Subcutaneous abdominal adipose tissue (tissue), 5 donors: ENCODE measurements around the gene KCNK18.
"Not testable (repeated sequence)": the region's sequence is repeated elsewhere in the genome, so short reads cannot be mapped to it uniquely, and the experiment has no call there.

Source experiments
- H3K27ac ChIP-seq: one replicate; pipeline ENCODE4 v1.7.0; 2013; ENCODE audit warnings: low read depth, mild to moderate bottlenecking, inconsistent platforms, low read length, moderate library complexity
- H3K27me3 ChIP-seq, 5 donors: one replicate each; pipeline ENCODE4 v1.7.0; 2013; ENCODE audit warnings: low read length in 5 of 5, inconsistent platforms in 1 of 5; ENCODE audit not compliant: control insufficient read depth in 5 of 5, insufficient read depth in 4 of 5
- H3K36me3 ChIP-seq, 5 donors: one replicate each; pipeline ENCODE4 v1.7.0; 2013; ENCODE audit warnings: low read length in 5 of 5; ENCODE audit not compliant: control insufficient read depth in 5 of 5, insufficient read depth in 5 of 5
- H3K4me1 ChIP-seq, 5 donors: one replicate each; pipeline ENCODE4 v1.7.0; 2013; ENCODE audit warnings: low read length in 5 of 5, mild to moderate bottlenecking in 3 of 5, moderate library complexity in 1 of 5; ENCODE audit not compliant: control insufficient read depth in 5 of 5, insufficient read depth in 5 of 5
- H3K4me3 ChIP-seq, 5 donors: one replicate each; pipeline ENCODE4 v1.7.0; 2013; ENCODE audit warnings: low read length in 5 of 5, low read depth in 1 of 5
- H3K9ac ChIP-seq, 5 donors: one replicate each; pipeline ENCODE4 v1.7.0; 2013; ENCODE audit warnings: low read length in 5 of 5, mild to moderate bottlenecking in 4 of 5, moderate library complexity in 3 of 5
- H3K9me3 ChIP-seq, 5 donors: one replicate each; pipeline ENCODE4 v1.7.0; 2013; ENCODE audit warnings: low read length in 5 of 5; ENCODE audit not compliant: control insufficient read depth in 5 of 5
- donor health status: healthy.
- donor health status: healthy.
- donor health status: healthy.
- donor health status: healthy.
- donor health status: healthy.

The KCNK18 gene

DNA sequence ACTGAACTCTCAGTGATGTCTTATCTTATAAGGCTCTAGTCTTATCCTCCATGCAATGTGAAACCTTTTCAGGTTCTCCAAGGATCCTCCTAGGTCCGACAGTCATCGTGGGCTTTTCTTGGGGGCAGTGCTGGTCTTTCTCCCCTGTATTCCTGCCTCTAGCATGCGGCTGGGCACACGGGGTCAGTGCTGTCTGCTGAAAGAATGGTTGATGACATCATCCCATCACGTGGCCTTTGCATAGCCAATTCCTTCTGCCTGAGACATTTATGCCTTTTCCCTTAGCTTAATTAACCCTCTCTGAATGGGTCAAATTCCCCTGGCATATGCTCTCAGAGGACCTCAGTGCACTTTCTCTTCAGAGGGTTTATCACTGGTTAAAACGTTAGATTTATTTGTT lies 27.0 kb upstream of the KCNK18 start:
- H3K9me3 ChIP-seq = no peaks in the 10 kb centered on the region
- no peak overlapping the region for H3K27ac ChIP-seq
- H3K27me3 ChIP-seq = peaks cover 45 to 87% (median 79%) of the 10 kb centered on the region in 5 donors

DNA sequence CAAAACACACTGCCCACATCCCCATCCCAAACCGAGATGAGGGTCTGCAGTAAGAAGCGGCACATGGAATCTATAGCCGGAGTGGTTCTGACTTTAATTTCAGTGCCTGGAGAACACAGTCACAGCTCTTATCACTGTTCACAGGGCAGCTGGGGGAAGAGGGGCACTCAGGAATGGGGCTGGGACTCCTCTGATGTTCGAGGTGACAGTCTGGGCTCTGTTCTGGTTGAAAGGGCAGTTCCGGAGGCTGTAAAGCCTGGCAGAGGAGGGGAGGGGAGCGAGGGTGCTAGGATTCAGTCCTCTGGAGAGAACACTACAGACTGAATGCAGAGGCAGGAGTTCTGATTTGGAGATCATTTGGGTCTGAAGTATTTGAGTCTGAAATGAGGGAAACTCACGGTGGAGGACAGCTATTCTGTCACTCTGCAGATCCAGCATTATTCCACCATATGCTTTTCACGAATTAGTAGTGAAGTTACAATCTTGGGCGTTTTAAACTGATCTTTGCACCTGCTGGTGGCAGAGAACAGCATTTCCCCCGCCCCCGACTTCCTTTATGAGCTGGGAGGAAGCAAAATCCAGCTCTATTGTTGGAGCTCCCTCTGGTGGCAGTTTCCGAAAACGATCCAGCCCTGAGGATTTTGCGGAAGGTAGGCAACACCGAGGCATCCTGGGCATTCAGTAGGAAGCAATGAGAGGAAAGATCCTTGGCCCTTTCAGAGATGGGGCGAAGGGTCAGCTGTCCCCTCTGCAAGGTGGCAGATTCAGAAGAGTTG lies 22.7 kb upstream of the KCNK18 start:
- no peaks in the 10 kb centered on the region for H3K9me3 ChIP-seq
- no peak overlapping the region for H3K27ac ChIP-seq
- H3K4me1 ChIP-seq = peaks cover 3 to 16% (median 13%) of the 10 kb centered on the region in 5 donors
- no peaks in the 10 kb centered on the region for H3K36me3 ChIP-seq
- H3K4me3 ChIP-seq = peak overlapping the region; percentile 58 to 72 (median 65)
- no peak overlapping the region for H3K9ac ChIP-seq
- H3K27me3 ChIP-seq = peaks cover 21 to 52% (median 38%) of the 10 kb centered on the region in 5 donors

More for the DNA sequence above, 27.0 kb upstream of the KCNK18 start:
- H3K4me3 ChIP-seq = no peak overlapping the region
- H3K36me3 ChIP-seq = no peaks in the 10 kb centered on the region
- no peak overlapping the region for H3K9ac ChIP-seq
- H3K4me1 ChIP-seq = peaks cover 0 to 32% (median 26%) of the 10 kb centered on the region in 5 donors

DNA sequence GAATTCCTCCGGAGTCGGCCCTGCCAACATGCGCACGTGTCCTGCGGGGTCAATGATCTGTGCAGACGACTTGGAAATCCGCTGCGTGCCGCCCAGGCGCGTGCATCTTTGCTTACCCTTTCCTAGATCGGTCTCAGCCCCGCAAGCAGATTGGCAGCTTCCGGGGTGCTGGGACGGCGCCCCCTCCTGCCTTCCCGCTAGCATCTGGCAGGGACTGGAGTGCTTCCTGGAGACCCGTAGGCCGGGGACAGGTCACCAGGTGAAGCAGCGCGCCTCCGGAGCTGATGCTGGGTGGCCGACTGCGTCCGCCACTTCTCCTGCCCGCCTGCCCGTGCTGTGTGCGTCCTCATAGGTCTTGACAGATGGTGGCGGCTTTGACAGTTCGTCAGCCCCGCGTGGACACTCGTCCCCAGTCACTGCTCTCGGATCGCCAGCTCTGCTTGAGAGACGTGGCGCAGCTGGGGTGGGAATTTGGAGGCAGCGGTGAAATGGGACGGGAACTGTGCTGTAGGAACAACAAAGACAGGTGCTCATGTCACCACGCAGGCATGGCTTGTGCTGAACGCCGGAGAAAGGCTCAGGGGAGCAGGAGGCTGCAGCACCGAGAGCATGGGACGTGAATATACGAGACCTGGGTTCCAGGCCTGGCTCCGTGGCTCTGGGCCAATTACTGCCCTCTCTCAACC lies 21.9 kb upstream of the KCNK18 start:
- H3K27ac ChIP-seq = no peak overlapping the region
- peaks cover 19 to 45% (median 34%) of the 10 kb centered on the region in 5 donors for H3K27me3 ChIP-seq
- no peaks in the 10 kb centered on the region for H3K36me3 ChIP-seq
- H3K9me3 ChIP-seq = no peaks in the 10 kb centered on the region
- H3K4me3 ChIP-seq = peak overlapping the region; percentile 58 to 78 (median 68)
- H3K9ac ChIP-seq = peak overlapping the region in 2 of 5 donors; percentile 46 to 53
- H3K4me1 ChIP-seq = peaks cover 3 to 16% (median 13%) of the 10 kb centered on the region in 5 donors

DNA sequence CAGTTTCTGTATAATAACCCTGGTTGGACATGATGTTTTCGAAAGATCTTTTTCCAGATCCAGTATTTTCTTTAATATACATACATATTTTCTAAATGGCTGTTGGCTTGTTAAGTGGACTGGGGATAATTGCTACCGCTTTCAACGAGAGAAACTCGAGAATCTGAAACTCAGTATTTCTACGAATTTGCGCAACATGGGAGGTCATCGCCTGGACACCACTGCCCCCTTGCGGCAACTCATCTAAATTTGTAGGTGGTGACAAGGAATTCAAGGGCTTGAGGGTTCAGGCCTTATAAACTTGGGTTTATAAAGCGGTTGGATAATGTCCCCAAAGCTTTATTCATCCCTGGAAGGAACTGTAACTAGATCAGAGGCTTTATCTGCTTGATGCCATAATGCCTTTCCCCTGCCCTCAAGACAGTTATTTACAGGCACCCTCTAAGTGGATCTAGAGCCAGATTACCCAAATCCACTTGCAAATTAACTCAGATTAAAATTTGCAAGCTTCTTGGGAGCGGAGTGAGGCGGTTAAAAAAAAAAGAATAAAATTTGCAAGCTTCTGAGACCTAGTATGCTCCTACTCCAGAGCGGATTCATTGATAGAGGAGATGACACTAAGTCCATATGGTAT lies 21.3 kb upstream of the KCNK18 start:
- Histone ChIP-seq H3K27me3 (peaks cover 13 to 39% (median 35%) of the 10 kb centered on the region in 5 donors), H3K9ac (peak overlapping the region in 1 of 5 donors; percentile 53), H3K9me3 (no peaks in the 10 kb centered on the region), H3K27ac (no peak overlapping the region), H3K4me1 (peaks cover 3 to 16% (median 13%) of the 10 kb centered on the region in 5 donors), H3K4me3 (peak overlapping the region; percentile 58 to 78 (median 68)), H3K36me3 (no peaks in the 10 kb centered on the region)

DNA sequence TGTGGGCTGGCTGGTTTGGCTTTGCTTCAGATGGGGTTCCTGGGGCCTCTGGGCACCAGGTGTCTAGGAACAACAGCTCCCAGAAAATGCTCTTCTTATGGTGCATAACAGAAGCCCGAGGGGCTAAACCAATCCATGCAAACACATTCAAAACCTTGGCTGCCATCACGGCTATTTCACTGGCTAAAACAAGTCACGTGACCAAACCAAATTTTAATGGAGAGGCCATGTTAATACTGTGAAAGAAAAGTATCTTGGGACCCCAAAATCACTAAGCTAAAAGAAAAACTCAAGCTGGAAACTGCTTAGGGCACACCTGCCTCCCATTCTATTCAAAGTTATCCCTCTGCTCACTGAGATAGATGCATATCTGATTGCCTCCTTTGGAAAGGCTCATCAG lies 19.1 kb upstream of the KCNK18 start:
- Histone ChIP-seq H3K36me3 (no peaks in the 10 kb centered on the region), H3K9ac (no peak overlapping the region), H3K27ac (no peak overlapping the region), H3K9me3 (no peaks in the 10 kb centered on the region), H3K27me3 (peaks cover 9 to 26% (median 15%) of the 10 kb centered on the region in 5 donors), H3K4me3 (no peak overlapping the region), H3K4me1 (peaks cover 3 to 16% (median 13%) of the 10 kb centered on the region in 5 donors)

DNA sequence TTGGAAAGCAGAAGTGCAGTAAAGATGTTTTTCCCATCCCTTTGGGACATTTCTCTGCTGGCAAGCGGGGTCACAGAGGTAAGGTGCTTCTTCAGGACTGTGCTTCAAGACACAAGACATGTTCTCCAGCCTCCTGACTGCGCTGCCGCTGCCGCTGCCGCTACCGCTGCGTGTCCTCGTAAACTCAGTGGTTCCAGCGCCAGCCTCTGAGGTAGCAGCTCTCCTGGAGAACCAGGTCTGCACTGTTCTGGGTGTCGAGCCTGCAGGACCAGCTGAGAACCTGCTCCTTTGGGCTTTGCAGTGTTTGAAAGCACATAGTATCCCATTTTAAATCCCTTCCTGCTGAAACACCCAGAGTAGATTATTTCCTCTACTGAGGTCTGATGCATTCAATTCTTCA lies 13.0 kb upstream of the KCNK18 start:
- H3K36me3 ChIP-seq = no peaks in the 10 kb centered on the region

DNA sequence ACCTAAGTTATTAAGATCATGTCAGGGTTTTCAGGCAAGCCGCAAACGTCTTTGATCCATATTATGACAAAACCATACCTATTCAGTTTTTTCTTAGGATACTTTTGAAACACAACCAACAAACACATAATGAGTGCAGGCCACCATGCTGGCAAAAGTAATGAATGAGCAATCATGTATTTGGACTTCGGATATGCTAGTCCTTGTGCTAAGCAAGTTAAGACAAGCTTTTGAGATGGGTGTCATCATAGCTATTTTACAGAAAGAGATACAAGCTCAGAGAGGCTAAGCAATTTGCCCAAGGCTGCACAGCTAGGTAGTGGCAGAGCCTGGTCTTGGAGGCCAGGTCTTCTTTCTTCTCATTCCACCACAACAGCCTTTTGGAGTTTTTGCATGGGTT lies 12.5 kb upstream of the KCNK18 start:
- no peak overlapping the region for H3K4me3 ChIP-seq
- H3K9ac ChIP-seq = no peak overlapping the region
- no peak overlapping the region for H3K27ac ChIP-seq
- no peaks in the 10 kb centered on the region for H3K4me1 ChIP-seq
- H3K27me3 ChIP-seq = peaks cover 0 to 13% (median 6%) of the 10 kb centered on the region in 5 donors
- no peaks in the 10 kb centered on the region for H3K36me3 ChIP-seq
- H3K9me3 ChIP-seq = no peaks in the 10 kb centered on the region

More for the DNA sequence above, 13.0 kb upstream of the KCNK18 start:
- Histone ChIP-seq H3K9ac (no peak overlapping the region), H3K4me1 (no peaks in the 10 kb centered on the region), H3K27ac (no peak overlapping the region), H3K9me3 (no peaks in the 10 kb centered on the region), H3K27me3 (peaks cover 0 to 13% (median 6%) of the 10 kb centered on the region in 5 donors), H3K4me3 (no peak overlapping the region)

DNA sequence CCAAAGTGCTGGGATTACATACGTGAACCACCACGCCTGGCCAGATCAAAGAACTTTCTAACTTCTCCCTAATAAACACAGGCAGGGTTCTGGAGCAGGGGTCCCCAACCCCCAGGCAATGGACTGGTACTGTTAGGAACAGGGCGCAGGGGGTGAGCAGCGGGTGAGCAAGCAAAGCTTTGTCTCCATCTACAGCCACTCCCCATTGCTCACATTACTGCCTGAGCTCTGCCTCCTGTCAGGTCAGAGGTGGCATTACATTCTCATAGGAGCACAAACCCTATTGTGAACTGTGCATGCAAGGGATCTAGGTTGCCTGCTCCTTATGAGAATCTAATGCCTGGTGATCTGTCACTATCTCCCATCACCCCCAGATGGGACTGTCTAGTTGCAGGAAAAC lies 11.5 kb upstream of the KCNK18 start:
- H3K36me3 ChIP-seq, H3K4me1 ChIP-seq, H3K27ac ChIP-seq, H3K4me3 ChIP-seq, H3K27me3 ChIP-seq, H3K9ac ChIP-seq, H3K9me3 ChIP-seq: not testable (repeated sequence)

DNA sequence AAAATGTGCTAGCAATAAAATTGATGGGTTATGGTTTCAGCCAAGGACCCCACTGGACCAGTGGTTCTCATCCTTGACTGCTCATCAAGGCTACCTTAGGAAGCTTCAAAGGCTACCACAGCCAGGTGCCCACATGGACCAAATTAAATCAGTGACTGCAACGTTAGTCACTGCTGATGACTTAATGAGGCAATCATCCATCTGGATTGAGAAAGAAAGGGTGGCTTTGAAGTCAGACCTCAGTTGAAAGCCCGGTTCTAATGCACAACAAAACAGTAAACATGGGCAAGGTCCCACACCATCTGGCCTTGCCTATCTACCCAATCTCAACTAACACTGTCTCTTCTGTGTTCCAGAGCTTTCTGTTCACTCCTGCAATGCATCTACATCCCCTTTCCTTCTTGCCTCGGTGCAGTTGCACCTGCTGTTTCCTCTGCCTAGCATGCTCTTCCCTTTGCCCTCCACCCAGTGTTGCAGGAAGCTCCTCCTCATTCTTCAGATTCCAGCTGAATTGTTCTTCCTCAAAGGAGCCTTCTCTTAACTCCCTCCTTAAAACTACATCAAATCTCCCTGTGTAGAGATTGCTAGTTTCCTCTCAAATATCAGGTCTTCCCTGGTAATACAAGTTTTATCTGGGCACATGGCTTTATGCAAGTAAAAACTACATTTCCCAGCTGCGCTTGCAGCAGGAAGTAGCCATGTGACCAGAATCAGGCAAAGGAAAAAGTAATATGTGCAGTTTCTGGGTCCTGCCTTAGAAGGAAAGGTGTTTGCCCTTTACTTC lies 10.3 kb upstream of the KCNK18 start:
- no peaks in the 10 kb centered on the region for H3K9me3 ChIP-seq
- no peak overlapping the region for H3K27ac ChIP-seq
- no peak overlapping the region for H3K9ac ChIP-seq
- H3K4me3 ChIP-seq = no peak overlapping the region
- peaks cover 0 to 6% (median 3%) of the 10 kb centered on the region in 5 donors for H3K27me3 ChIP-seq
- H3K36me3 ChIP-seq = no peaks in the 10 kb centered on the region
- no peaks in the 10 kb centered on the region for H3K4me1 ChIP-seq
